HG03457 (cell line): Measurements from ENCODE around the gene LMX1B.

Source experiments
- ATAC-seq: cut with Tn5 transposase; IDR thresholded peaks from one replicate; pipeline ENCODE4 v1.9.1; 2021; ENCODE audit warnings: moderate number of reproducible peaks; ENCODE audit not compliant: unreplicated experiment

The LMX1B gene

GRCh38 chr9:126692759-126693427, 79.2 kb downstream of the LMX1B start:
- no peak for ATAC-seq

GRCh38 chr9:126693428-126693944, 79.8 kb downstream of the LMX1B start:
- no peak for ATAC-seq

- no peak for ATAC-seq
These were observed 80.7 kb downstream of the LMX1B start for GRCh38 chr9:126694206-126695081.

GRCh38 chr9:126695186-126695585, 81.5 kb downstream of the LMX1B start:
- no peak for ATAC-seq

DNA sequence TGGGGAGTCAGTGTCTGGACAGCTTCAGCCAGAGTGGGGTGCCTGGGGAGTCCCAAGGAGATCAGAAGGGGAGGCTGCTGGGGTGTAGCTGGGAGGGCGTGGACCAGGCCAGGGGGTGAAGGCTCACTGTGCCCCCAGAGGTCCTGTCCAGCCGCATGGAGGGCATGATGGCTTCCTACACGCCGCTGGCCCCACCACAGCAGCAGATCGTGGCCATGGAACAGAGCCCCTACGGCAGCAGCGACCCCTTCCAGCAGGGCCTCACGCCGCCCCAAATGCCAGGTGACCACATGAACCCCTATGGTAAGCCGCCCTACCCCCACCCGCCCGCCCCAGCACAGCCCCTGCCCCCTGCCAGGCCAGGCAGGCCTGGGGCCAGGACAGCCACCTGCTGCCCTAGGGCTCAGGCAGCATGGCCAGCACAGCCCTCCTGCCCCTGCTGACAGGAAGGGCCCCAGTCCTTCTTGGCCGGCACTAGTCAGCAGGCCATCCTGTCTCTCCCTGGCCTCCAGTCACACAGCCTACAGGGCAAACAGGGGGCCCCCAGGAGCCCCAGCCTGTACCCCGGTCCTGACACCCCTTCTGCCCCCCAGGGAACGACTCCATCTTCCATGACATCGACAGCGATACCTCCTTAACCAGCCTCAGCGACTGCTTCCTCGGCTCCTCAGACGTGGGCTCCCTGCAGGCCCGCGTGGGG, 82.1 kb downstream of the LMX1B start:
- no peak for ATAC-seq

DNA sequence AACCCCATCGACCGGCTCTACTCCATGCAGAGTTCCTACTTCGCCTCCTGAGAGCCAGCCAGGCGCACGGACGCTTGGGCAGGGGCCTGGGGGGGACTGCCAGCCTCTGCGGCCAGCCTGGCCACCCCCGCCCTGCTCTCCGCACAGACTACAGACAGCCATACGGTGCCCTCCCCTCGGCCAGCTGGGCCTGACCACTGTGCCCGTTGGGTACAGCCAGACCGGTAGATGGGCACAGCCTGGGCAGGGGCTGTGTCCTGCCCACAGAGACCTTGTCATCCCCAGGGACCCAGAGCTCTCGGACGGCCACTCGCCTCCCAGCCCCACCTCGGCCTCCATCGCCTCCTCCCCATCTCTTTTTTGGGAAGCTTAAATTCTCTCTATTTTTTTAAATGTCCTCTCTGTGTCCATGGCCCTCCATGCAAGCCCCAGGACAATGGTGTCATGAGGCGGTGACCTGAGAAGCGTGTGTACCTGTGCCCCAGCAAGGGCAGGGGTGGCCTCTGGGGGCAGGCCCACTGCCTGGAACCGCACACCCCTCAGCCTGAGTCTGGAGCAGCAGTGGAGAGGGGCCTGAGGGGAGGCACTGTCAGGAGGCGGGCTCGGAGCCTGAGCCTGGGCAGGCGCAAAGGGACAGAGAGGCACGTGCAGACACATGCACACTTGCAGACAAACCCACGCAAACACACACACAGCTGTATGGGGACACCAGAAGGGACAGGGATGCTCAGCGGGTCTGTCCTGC, 82.8 kb downstream of the LMX1B start:
- no peak for ATAC-seq

GRCh38 chr9:126697330-126697729, 83.6 kb downstream of the LMX1B start:
- no peak for ATAC-seq

GRCh38 chr9:126698251-126698650, 84.5 kb downstream of the LMX1B start:
- no peak for ATAC-seq

DNA sequence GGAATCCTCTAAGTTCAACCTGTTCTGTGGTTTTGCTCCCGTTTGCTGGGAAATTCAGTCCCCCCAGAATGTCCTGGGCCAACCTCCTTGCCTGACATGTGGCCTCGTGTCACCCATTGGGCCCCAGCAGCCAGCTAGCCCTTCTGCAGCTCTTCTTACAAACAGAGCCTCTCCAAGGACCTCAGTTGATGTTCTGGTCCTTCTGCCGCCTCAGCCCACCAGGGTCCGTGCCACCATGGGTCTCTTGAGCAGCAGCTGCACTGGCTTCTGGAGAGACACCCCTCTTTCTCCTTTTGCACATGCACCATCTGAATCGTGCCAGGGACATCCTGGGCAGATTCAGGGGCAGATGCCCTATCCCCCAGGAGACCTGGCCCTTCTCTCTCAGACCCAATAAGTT, 85.0 kb downstream of the LMX1B start:
- ATAC-seq, result no peak

- no peak for ATAC-seq
These were observed 85.7 kb downstream of the LMX1B start for GRCh38 chr9:126699401-126699881.

DNA sequence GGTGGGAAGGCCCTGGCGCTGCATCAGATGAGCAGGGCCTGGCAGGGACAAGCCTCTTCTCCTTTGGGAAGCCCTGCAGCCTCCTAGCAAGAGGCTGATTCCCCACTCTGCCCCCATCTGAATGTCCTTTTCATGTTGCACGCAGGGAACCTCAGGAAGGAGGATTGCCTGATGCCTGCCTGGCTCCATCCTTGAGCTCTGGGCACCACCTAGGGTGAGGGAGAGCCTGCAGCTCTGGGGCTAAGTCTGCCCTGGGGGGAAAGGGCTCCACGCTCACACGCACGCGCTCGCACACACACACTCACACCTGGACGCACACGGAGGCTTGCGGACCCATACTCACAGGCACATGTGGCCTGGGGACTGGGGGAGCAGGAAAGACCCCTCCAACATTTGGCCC, 86.6 kb downstream of the LMX1B start:
- no peak for ATAC-seq

GRCh38 chr9:126700903-126701812, 87.4 kb downstream of the LMX1B start:
- no peak for ATAC-seq

DNA sequence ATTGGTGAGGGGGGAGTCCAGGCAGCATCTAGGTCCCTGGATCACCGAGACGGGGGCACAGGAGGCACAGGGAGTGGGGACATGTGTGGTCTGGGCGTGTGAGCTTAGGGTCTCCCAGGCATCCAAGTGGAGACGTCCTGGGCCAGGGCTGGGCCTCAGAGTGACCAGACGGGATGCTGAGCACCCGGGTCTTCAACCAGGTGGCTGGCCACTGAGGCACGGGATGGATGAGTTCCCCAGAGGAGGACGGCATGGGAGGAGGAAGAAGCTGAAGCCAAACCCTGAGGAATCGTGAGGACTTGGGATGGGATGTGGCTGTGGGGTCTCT, 88.0 kb downstream of the LMX1B start:
- ATAC-seq, result no peak

DNA sequence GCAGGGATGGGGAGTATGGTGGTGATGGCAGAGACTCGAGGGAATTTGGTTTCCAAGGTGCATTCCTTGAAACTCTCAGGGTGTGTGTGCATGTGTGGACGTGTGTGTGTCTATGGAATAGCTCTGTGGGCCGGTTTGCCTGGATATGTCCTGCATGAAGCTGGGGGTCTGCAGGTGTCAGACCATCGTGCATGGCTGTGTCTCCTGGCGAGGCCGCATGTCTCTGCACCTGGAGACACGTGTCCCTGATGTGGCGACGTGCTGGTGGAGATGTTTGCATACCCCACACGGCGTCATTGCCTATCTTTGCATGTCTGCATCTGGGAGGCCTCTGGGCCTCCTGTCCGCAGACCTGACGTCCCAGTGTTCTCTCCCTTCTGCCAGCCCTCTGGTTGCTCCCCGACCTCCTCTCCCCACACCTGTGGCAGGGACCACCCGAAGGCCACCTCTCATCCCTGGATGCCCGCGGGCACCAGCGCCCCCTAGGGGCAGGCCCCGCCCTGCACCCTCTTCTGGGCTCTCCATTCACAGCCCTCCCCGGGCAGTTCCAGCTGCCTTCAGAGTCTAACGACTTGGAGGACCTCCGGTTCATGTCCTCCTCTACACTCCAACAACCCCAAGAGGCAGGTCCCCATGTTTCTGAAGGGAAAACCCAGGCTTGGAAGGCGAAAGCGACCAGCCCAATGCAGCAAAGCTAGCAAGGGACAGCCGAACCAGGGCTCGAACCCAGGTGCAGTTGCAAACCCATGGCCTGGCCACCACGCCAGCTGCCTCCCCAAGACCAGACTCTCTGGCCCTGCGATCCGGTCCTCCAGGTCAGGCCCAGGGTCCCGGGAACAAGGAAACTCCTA, 88.6 kb downstream of the LMX1B start:
- no peak for ATAC-seq

DNA sequence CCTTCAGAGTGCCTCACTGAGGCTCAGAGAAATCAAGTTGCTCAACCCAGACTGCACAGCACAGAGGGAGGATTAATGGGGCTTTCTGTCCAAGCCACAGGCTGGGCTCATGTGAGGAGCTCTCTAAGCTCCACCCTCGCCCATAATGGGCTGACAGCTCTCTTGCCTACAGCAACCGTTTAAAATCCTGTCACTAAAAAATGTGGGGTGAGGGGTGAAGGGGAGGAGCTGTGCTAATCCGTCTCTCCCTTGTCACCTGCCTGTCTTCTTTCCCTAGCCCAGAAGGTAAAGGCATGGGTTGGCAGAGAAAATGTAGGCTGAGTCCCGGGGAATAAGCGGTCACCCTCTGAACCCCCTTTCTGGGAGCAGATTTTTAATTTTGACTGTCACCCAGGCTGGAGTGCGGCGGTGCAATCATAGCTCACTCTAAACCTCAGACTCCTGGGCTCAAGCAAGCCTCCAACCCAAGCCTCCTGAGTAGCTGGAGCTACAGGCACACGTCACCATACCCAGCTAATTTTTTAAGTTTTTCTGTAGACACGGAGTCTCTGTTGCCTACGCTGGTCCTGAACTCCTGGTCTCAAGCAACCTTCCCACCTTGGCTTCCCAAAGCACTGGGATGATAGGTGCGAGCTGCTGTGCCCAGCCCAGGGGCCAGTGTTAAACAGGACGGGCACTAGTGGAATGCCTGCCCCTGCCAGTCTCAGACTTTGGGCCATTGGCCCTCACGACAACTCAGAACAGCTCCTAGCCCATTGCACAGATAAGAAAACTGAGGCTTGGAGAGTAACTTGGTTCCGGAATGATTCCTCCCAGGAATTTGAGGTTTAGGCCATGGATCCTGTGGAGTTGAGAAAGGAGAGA, 89.5 kb downstream of the LMX1B start:
- ATAC-seq, result no peak

DNA sequence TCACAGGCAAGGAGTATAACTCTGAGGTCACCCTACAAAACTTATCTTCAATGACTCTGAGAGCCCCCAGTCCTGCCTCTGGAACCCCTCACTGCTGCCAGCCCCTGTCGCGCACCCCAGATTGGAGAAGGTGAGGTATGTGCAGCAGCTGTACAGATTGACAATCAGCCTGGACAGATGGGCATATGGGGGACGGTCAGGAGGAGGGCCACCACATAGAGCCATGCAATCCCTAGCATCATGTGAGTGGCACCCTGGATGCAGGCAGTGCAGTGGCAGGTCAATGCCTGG, 90.1 kb downstream of the LMX1B start:
- no peak for ATAC-seq

- no peak for ATAC-seq
These were observed 90.6 kb downstream of the LMX1B start for GRCh38 chr9:126704157-126704891.
